DMS 273 (cell line): Measurements from ENCODE around the gene TEX29.

Experiments used
- DNase-seq: peaks from one replicate; lab custom pipeline; 2025; ENCODE audit not compliant: unreplicated experiment; lab: John Stamatoyannopoulos, UW

The TEX29 gene

GRCh38 chr13:111390522-111391270 is 70.3 kb downstream of the TEX29 start:
- DNase-seq = no peak

GRCh38 chr13:111392486-111392885 is 72.0 kb downstream of the TEX29 start:
- DNase-seq = no peak

GRCh38 chr13:111393221-111393790 is 72.9 kb downstream of the TEX29 start:
- DNase-seq = no peak
